ENCODE results near the gene PLA2G4B.

PLA2G4B gene

GRCh38 chr15:41809121-41809520 lies 29.5 kb upstream of the PLA2G4B start:
- Histone ChIP-seq H3K9me2 (replicated peaks; ENCODE audit: low read depth, low read length) (no peaks in the 10 kb centered on the region), H3K27me3 (ENCODE audit: insufficient read depth, low read length, poor library complexity, severe bottlenecking) (no peaks in the 10 kb centered on the region), H3K4me2 (ENCODE audit: low read depth, low read length, poor library complexity, severe bottlenecking) (no peak overlapping the region), H4K20me1 (ENCODE audit: insufficient read depth, low read length, poor library complexity, severe bottlenecking) (no peaks in the 10 kb centered on the region), H3K36me3 (ENCODE audit: insufficient read depth, low read length) (peaks cover 20% of the 10 kb centered on the region; the same call in 1 of the 2 replicates), H3K9me3 (ENCODE audit: insufficient read depth, low read depth, low read length) (no peaks in the 10 kb centered on the region), H3K79me2 (ENCODE audit: insufficient read depth, low read length) (no peaks in the 10 kb centered on the region), H3K9ac (ENCODE audit: low read depth, low read length, poor library complexity, severe bottlenecking) (no peak overlapping the region), H3K4me1 (ENCODE audit: insufficient read depth, low read length, poor library complexity, severe bottlenecking) (peaks cover 13% of the 10 kb centered on the region), H3K4me3 (ENCODE audit: low read length, poor library complexity, severe bottlenecking) (no peak overlapping the region), H3F3A (ENCODE audit: low read depth) (no peaks in the 10 kb centered on the region), H2AFZ (ENCODE audit: low read length) (no peak overlapping the region)
- TF ChIP-seq CTCF (conservative IDR thresholded peaks at IDR 0.05; ENCODE audit: low read length), result no peak
- no peak for TF ChIP-seq EZH2phosphoT487 (IDR thresholded peaks at IDR 0.05; ENCODE audit: borderline replicate concordance)

GRCh38 chr15:41809526-41810220 lies 29.0 kb upstream of the PLA2G4B start:
- H3K4me1 ChIP-seq (ENCODE audit: insufficient read depth, low read length, poor library complexity, severe bottlenecking), result peaks cover 10% of the 10 kb centered on the region
- H3K9me3 ChIP-seq (ENCODE audit: insufficient read depth, low read depth, low read length), result no peaks in the 10 kb centered on the region
- H3K27me3 ChIP-seq (ENCODE audit: insufficient read depth, low read length, poor library complexity, severe bottlenecking), result no peaks in the 10 kb centered on the region
- no peak overlapping the region for H2AFZ ChIP-seq (ENCODE audit: low read length)
- no peaks in the 10 kb centered on the region for H3F3A ChIP-seq (ENCODE audit: low read depth)
- peaks cover 23% of the 10 kb centered on the region; the same call in 1 of the 2 replicates for H3K36me3 ChIP-seq (ENCODE audit: insufficient read depth, low read length)
- H4K20me1 ChIP-seq (ENCODE audit: insufficient read depth, low read length, poor library complexity, severe bottlenecking), result no peaks in the 10 kb centered on the region
- H3K9ac ChIP-seq (ENCODE audit: low read depth, low read length, poor library complexity, severe bottlenecking), result no peak overlapping the region
- H3K4me2 ChIP-seq (ENCODE audit: low read depth, low read length, poor library complexity, severe bottlenecking), result no peak overlapping the region
- H3K9me2 ChIP-seq (replicated peaks; ENCODE audit: low read depth, low read length), result no peaks in the 10 kb centered on the region
- H3K79me2 ChIP-seq (ENCODE audit: insufficient read depth, low read length), result no peaks in the 10 kb centered on the region
- H3K4me3 ChIP-seq (ENCODE audit: low read length, poor library complexity, severe bottlenecking), result no peak overlapping the region
- TF ChIP-seq EZH2phosphoT487 (IDR thresholded peaks at IDR 0.05; ENCODE audit: borderline replicate concordance) (no peak), CTCF (conservative IDR thresholded peaks at IDR 0.05; ENCODE audit: low read length) (no peak)

- peaks cover 7% of the 10 kb centered on the region for H3K4me1 ChIP-seq (ENCODE audit: insufficient read depth, low read length, poor library complexity, severe bottlenecking)
- peaks cover 33% of the 10 kb centered on the region; the same call in 1 of the 2 replicates for H3K36me3 ChIP-seq (ENCODE audit: insufficient read depth, low read length)
- H4K20me1 ChIP-seq (ENCODE audit: insufficient read depth, low read length, poor library complexity, severe bottlenecking), result no peaks in the 10 kb centered on the region
- no peak overlapping the region for H3K4me2 ChIP-seq (ENCODE audit: low read depth, low read length, poor library complexity, severe bottlenecking)
- no peaks in the 10 kb centered on the region for H3K27me3 ChIP-seq (ENCODE audit: insufficient read depth, low read length, poor library complexity, severe bottlenecking)
- no peaks in the 10 kb centered on the region for H3K9me3 ChIP-seq (ENCODE audit: insufficient read depth, low read depth, low read length)
- TF ChIP-seq CTCF (conservative IDR thresholded peaks at IDR 0.05; ENCODE audit: low read length) (no peak), EZH2phosphoT487 (IDR thresholded peaks at IDR 0.05; ENCODE audit: borderline replicate concordance) (no peak)
- no peaks in the 10 kb centered on the region for H3F3A ChIP-seq (ENCODE audit: low read depth)
- no peak overlapping the region for H3K9ac ChIP-seq (ENCODE audit: low read depth, low read length, poor library complexity, severe bottlenecking)
- no peak overlapping the region for H3K4me3 ChIP-seq (ENCODE audit: low read length, poor library complexity, severe bottlenecking)
- no peaks in the 10 kb centered on the region for H3K9me2 ChIP-seq (replicated peaks; ENCODE audit: low read depth, low read length)
- H3K79me2 ChIP-seq (ENCODE audit: insufficient read depth, low read length), result no peaks in the 10 kb centered on the region
- H2AFZ ChIP-seq (ENCODE audit: low read length), result no peak overlapping the region
Measured at GRCh38 chr15:41810651-41811431, 27.8 kb upstream of the PLA2G4B start.
